Keratinocyte (primary cell): ENCODE measurements around the gene ST3GAL6. TPM values are rescaled to one million over a fixed set of nuclear protein-coding genes. Genes with fewer than 3 reads are reported as not detected.

ENCODE experiments used
- DNase-seq: peaks from one replicate; pipeline ENCODE4 v3.0.0-alpha.2; 2011; ENCODE audit warnings: low read depth, missing footprints, low spot score
- FAIRE-seq: peaks from 2 replicates; lab custom pipeline; 2011; peaks lifted over from hg19 to GRCh38; lab: Jason Lieb, UNC
- H2AFZ ChIP-seq: 2 replicates; pipeline ENCODE4 v1.6.0; 2012; ENCODE audit warnings: low read length, control low read depth, inconsistent platforms; ENCODE audit not compliant: control insufficient read depth
- H3K27ac ChIP-seq: 2 replicates; pipeline ENCODE4 v1.5.1; 2011; ENCODE audit warnings: low read length; ENCODE audit not compliant: control insufficient read depth, insufficient read depth
- H3K27me3 ChIP-seq: 3 replicates; pipeline ENCODE4 v1.6.0; 2011; ENCODE audit warnings: low read length; ENCODE audit not compliant: control insufficient read depth, insufficient read depth; ENCODE audit errors: extremely low read depth
- H3K36me3 ChIP-seq, 2 experiments: 2 replicates in 1 of 2; 3 replicates in 1 of 2; pipeline ENCODE4 v1.5.1; 2011; ENCODE audit warnings: low read length in 2 of 2, mild to moderate bottlenecking in 1 of 2; ENCODE audit not compliant: control insufficient read depth in 2 of 2, insufficient read depth in 2 of 2; ENCODE audit errors: extremely low read depth in 1 of 2
- H3K4me1 ChIP-seq: 3 replicates; pipeline ENCODE4 v1.5.1; 2011; ENCODE audit warnings: low read length; ENCODE audit not compliant: control insufficient read depth, insufficient read depth; ENCODE audit errors: extremely low read depth
- H3K4me2 ChIP-seq: 3 replicates; pipeline ENCODE4 v1.6.0; 2011; ENCODE audit warnings: low read depth, low read length; ENCODE audit not compliant: control insufficient read depth, insufficient read depth; ENCODE audit errors: extremely low read depth
- H3K4me3 ChIP-seq, 3 experiments: fragments of 200-600 bp in 1 of 3; sonication (generic) in 1 of 3; 2 replicates in 2 of 3; 3 replicates in 1 of 3; pipeline ENCODE4 v1.5.1; 2011 to 2016; ENCODE audit warnings: low read length in 3 of 3, mild to moderate bottlenecking in 3 of 3, control low read depth in 2 of 3, inconsistent platforms in 1 of 3, low read depth in 1 of 3, mixed read lengths in 1 of 3, mixed run types in 1 of 3, moderate library complexity in 1 of 3; ENCODE audit not compliant: control insufficient read depth in 2 of 3, insufficient read depth in 2 of 3; ENCODE audit errors: extremely low read depth in 1 of 3
- H3K79me2 ChIP-seq: 2 replicates; pipeline ENCODE4 v1.6.0; 2012; ENCODE audit warnings: low read length; ENCODE audit not compliant: control insufficient read depth, insufficient read depth
- H3K9ac ChIP-seq: 3 replicates; pipeline ENCODE4 v1.6.0; 2011; ENCODE audit warnings: low read length; ENCODE audit not compliant: control insufficient read depth, insufficient read depth; ENCODE audit errors: extremely low read depth
- H3K9me1 ChIP-seq: 3 replicates; pipeline ENCODE4 v1.6.0; 2011; ENCODE audit warnings: low read length; ENCODE audit not compliant: control insufficient read depth, insufficient read depth; ENCODE audit errors: extremely low read depth
- H3K9me3 ChIP-seq: 2 replicates; pipeline ENCODE4 v1.5.1; 2012; ENCODE audit warnings: low read depth, low read length; ENCODE audit not compliant: control insufficient read depth
- H4K20me1 ChIP-seq: 3 replicates; pipeline ENCODE4 v1.6.0; 2011; ENCODE audit warnings: low read length; ENCODE audit not compliant: control insufficient read depth, insufficient read depth; ENCODE audit errors: extremely low read depth
- EZH2 ChIP-seq: IDR thresholded peaks from one replicate; pipeline ENCODE4 v1.6.1; 2012; ENCODE audit warnings: inconsistent platforms, mild to moderate bottlenecking, low read length, moderate library complexity
- dilution Hi-C: fragments of 300-500 bp; cut with MboI; formaldehyde crosslinking; loops from one replicate; pipeline ENCODE4 v1.7.0; 2020; ENCODE audit warnings: low sequenced_read_pairs; ENCODE audit not compliant: extremely low pct_ligation_motif_present
- polyA plus RNA-seq, 5 experiments: library from polyadenylated mRNA; depleted of rRNA in 3 of 5; stranded (reverse) in 3 of 5; stranded (forward) in 1 of 5; unstranded in 1 of 5; fragments of >200 nt; gene quantifications; 1 replicate in 1 of 5; 2 replicates in 3 of 5; 3 replicates in 1 of 5; pipeline versions ENCODE4 v1.2.1 to v1.2.3, GENCODE V29; 2011 to 2012; ENCODE audit warnings: missing spikeins in 2 of 5, low read depth in 1 of 5, low replicate concordance in 1 of 5
- TF ChIP-seq, protein P1 (sequence below), 3 experiments: IDR thresholded peaks in 1 of 3; conservative IDR thresholded peaks in 1 of 3; optimal IDR thresholded peaks in 1 of 3; 2 replicates in 2 of 3; 3 replicates in 1 of 3; pipeline versions ENCODE3 to v1.5.1; 2011; ENCODE audit warnings: low read length in 3 of 3, mild to moderate bottlenecking in 3 of 3, moderate library complexity in 2 of 3, control low read depth in 1 of 3, inconsistent platforms in 1 of 3; ENCODE audit not compliant: insufficient read depth in 2 of 3; ENCODE audit errors: extremely low read depth in 1 of 3

Gene ST3GAL6
- polyA plus RNA-seq, 1 donor (not counting 4 experiments of a cell fraction or from before 2014, with no cell fraction given), result 5.3 TPM

DNA sequence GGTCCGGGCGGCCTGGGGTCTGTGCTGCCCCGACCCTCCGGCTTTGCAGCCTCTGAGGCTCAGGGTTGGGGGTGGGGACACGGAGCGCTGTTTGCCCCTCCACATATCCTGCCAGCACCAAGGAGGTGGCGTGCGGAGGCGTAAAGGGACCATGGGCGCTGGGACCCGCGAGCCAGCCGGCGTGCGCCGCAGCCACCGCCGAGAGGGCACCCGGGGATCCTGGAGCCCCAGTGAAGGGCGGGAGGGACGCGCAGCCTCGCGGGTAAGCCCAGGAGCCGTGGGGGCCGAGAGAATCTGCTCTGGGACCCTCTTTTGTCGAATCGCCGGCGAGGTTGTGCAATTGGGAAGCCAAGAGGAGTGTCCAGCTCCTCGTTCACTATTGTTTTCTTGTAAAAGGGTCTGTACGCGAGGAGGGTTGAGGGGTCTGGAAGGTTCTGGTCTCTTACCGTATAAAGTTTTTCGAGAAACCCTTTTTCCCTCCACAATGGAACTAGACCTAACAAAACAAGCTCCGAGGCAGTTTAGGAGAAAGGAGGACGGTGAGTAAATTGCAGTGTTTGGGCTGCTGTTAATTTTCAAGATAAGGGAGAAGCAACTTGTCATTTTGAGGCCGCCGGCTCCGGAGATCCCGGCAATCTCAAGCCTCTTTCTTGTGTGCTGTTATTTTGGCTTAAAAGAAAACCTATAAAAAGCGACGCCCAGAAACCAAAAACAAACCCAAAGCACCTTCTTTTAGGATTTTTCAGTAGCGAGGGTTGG is 29.9 kb upstream of the ST3GAL6 start:
- no peaks in the 10 kb centered on the region for H3K36me3 ChIP-seq
- no peak for FAIRE-seq
- H2AFZ ChIP-seq, result peak overlapping the region; percentile 93
- H3K9me3 ChIP-seq, result no peaks in the 10 kb centered on the region
- peak overlapping the region; percentile 79 to 87 (median 87) for H3K4me3 ChIP-seq
- H3K9me1 ChIP-seq, result no peaks in the 10 kb centered on the region
- dilution Hi-C loops, result no loop called here
- H4K20me1 ChIP-seq, result no peaks in the 10 kb centered on the region
- peak overlapping the region; percentile 60 for H3K27ac ChIP-seq
- peak overlapping the region; percentile 78 for H3K9ac ChIP-seq
- no peak for TF ChIP-seq EZH2
- TF ChIP-seq, protein P1, sequence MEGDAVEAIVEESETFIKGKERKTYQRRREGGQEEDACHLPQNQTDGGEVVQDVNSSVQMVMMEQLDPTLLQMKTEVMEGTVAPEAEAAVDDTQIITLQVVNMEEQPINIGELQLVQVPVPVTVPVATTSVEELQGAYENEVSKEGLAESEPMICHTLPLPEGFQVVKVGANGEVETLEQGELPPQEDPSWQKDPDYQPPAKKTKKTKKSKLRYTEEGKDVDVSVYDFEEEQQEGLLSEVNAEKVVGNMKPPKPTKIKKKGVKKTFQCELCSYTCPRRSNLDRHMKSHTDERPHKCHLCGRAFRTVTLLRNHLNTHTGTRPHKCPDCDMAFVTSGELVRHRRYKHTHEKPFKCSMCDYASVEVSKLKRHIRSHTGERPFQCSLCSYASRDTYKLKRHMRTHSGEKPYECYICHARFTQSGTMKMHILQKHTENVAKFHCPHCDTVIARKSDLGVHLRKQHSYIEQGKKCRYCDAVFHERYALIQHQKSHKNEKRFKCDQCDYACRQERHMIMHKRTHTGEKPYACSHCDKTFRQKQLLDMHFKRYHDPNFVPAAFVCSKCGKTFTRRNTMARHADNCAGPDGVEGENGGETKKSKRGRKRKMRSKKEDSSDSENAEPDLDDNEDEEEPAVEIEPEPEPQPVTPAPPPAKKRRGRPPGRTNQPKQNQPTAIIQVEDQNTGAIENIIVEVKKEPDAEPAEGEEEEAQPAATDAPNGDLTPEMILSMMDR (optimal IDR thresholded peaks at IDR 0.05 in 1 of 3, IDR thresholded peaks at IDR 0.05 in 1 of 3, conservative IDR thresholded peaks at IDR 0.05 in 1 of 3; ENCODE audit: extremely low read depth in 1 of 3, insufficient read depth in 2 of 3, low read length in 3 of 3), result no peak
- H3K27me3 ChIP-seq, result no peaks in the 10 kb centered on the region
- H3K4me1 ChIP-seq, result peaks cover 24% of the 10 kb centered on the region
- peak overlapping the region; percentile 100 for H3K4me2 ChIP-seq
- DNase-seq, result no peak
- H3K79me2 ChIP-seq, result peaks cover 12% of the 10 kb centered on the region

DNA sequence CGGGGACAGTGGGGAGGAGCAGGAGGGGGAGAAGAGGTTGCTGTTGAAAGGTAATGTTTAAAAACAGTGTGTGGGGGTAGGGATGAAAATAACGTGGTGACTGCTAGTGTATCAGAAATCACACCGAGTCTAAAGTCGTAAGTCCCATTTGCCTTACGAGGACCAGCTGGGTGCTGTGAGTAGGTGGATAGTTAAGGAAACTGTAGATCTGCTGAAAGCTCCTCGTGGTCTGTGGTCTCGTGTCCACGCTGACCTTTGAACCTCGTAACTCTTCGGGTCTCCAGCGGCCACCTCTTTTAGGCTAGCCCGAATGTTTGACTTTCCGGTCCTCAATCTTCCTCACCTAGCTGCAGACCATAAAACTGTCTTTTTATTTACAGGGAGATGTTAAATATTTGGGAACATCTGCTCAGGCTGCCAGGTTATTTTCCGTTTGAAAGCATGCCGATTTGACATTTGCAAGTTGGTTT is 29.3 kb upstream of the ST3GAL6 start:
- Histone ChIP-seq H3K36me3 (no peaks in the 10 kb centered on the region), H3K4me3 (peak overlapping the region; percentile 79 to 87 (median 87)), H2AFZ (peak overlapping the region; percentile 93), H3K9me3 (no peaks in the 10 kb centered on the region), H4K20me1 (no peaks in the 10 kb centered on the region), H3K4me2 (peak overlapping the region; percentile 100), H3K27me3 (no peaks in the 10 kb centered on the region), H3K9ac (peak overlapping the region; percentile 78), H3K9me1 (no peaks in the 10 kb centered on the region), H3K4me1 (peaks cover 24% of the 10 kb centered on the region), H3K79me2 (peaks cover 12% of the 10 kb centered on the region), H3K27ac (no peak overlapping the region)
- FAIRE-seq (peak; percentile 55), DNase-seq (no peak)
- TF ChIP-seq EZH2, result no peak
- TF ChIP-seq, protein P1 (optimal IDR thresholded peaks at IDR 0.05 in 1 of 3, IDR thresholded peaks at IDR 0.05 in 1 of 3, conservative IDR thresholded peaks at IDR 0.05 in 1 of 3; ENCODE audit: extremely low read depth in 1 of 3, insufficient read depth in 2 of 3, low read length in 3 of 3), result no peak
- dilution Hi-C loops, result no loop called here
